Erythroblast (primary cell): ENCODE results near the gene SYTL2.
A peak's percentile ranks its signal among the peaks of the same experiment; 100 is the strongest.
"Not testable (repeated sequence)": the region's sequence is repeated elsewhere in the genome, so short reads cannot be mapped to it uniquely, and the experiment has no call there.

Experiments used
- DNase-seq, 2 experiments: peaks; one replicate each; lab custom pipeline; 2025; lab: John Stamatoyannopoulos, UW
- GATA1 ChIP-seq: IDR thresholded peaks from 2 replicates; pipeline ENCODE4 v1.6.1; 2011; ENCODE audit warnings: low read depth, mild to moderate bottlenecking, control low read depth, low read length, moderate library complexity
- POLR2A ChIP-seq: IDR thresholded peaks from 2 replicates; pipeline ENCODE4 v1.6.1; 2011; ENCODE audit warnings: mild to moderate bottlenecking, low read length

The SYTL2 gene

DNA sequence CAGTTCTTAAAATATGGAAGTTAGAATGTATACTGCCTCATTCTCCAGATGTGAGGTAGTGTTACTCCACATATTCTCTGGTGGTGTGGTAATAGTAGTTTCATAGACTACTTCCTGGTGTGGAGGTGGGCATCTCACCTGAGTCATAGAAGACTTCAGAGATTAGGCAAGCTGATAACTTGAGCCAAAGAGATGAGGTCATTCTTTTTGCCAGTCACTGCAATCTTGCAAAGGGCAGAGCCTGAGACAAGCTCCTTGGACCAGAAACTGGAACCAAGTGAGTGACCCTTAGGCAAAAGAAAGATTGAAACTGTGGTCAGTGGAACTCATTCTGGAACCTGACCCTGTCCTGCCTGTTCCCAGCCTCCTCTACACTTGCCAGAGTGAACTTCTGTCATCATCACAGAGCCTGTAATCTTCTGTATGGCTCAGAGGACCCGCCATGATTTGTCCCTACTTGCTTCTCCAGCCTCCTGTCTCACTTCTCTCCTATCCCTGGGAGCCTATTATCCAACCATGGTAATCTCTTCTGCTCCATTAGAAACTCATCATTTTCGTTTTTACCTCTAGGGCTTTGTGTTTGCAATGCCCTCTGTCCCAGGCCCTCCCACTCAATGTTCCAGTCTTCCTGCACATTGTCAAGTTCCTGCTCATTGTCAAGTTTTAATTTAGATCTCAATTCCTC, 33.6 kb upstream of the SYTL2 start:
- TF ChIP-seq GATA1 (no peak), POLR2A (no peak)
- no peak for DNase-seq

DNA sequence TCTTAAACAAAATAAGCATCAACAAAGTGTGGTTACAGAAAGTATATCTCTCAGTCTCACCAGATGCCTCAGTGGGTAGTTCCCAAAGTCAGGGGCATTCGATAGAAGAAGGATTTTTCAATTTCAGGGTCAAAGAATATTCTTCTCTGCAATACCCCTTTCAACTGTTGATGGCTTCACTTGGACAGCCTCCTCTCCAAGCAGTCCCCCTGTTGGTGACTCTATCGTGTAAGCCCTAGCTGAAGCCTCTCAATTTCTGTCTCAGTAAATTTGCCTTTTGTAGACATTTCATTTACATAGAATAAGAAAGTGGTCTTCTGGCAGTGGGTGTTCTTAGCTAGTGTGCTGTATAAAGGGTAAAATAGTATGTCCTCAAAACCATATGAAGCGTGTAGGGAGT, 33.0 kb upstream of the SYTL2 start:
- no peak for DNase-seq
- no peak for TF ChIP-seq POLR2A
- TF ChIP-seq GATA1 = no peak

- DNase-seq = not testable (repeated sequence)
Observed at GRCh38 chr11:85840932-85841331, 30.0 kb upstream of the SYTL2 start.

DNA sequence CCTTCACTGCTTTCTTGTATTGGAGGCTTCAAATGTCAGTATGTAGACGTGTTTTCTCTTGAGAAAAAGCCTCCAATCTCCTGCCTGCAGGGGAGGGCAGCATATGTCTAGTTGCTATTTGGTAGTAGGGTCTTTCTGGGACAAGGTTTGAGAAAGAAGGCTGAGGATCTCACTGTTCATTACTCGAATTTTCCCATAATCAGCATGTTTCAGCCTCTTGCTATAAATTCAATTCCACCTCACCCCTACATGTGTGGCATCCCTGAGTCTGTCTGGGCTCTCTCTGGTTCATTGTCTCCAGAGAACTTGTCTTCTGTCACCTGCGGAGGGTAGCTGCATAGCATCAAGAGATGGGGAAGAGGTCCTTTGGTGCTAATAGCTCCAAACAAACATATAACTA, 24.8 kb upstream of the SYTL2 start:
- TF ChIP-seq GATA1 (no peak), POLR2A (no peak)
- no peak for DNase-seq

DNA sequence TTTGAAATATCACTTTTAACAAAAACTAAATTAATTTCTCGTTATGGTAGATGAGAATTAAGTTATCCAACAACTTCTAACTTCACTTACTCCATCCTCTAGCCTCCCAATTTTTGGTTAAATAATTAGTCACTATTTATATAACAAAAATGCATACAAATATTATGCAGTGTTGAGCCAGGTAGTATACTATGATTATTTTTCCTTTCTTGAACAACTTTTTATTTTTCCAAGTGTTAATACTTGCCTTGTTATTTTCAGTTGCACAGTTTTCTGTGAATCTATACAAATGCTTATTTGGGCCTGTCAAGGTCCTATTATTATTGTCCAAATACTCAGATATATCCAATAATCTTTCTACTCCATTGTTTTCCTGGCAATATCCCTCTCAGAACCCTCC, 24.3 kb upstream of the SYTL2 start:
- TF ChIP-seq POLR2A = no peak
- TF ChIP-seq GATA1 = no peak
- no peak for DNase-seq

GRCh38 chr11:85831050-85831449, 20.1 kb upstream of the SYTL2 start:
- no peak for DNase-seq
- TF ChIP-seq GATA1 (no peak), POLR2A (no peak)

- TF ChIP-seq POLR2A (no peak), GATA1 (no peak)
- DNase-seq = no peak
Observed at GRCh38 chr11:85829172-85829571, 18.2 kb upstream of the SYTL2 start.

- no peak for TF ChIP-seq GATA1
- no peak for TF ChIP-seq POLR2A
- no peak for DNase-seq
Observed at GRCh38 chr11:85828640-85828978, 17.7 kb upstream of the SYTL2 start.

- DNase-seq = peak; percentile 14 to 51
- TF ChIP-seq POLR2A = no peak
Observed at GRCh38 chr11:85827748-85828639, 17.1 kb upstream of the SYTL2 start.

DNA sequence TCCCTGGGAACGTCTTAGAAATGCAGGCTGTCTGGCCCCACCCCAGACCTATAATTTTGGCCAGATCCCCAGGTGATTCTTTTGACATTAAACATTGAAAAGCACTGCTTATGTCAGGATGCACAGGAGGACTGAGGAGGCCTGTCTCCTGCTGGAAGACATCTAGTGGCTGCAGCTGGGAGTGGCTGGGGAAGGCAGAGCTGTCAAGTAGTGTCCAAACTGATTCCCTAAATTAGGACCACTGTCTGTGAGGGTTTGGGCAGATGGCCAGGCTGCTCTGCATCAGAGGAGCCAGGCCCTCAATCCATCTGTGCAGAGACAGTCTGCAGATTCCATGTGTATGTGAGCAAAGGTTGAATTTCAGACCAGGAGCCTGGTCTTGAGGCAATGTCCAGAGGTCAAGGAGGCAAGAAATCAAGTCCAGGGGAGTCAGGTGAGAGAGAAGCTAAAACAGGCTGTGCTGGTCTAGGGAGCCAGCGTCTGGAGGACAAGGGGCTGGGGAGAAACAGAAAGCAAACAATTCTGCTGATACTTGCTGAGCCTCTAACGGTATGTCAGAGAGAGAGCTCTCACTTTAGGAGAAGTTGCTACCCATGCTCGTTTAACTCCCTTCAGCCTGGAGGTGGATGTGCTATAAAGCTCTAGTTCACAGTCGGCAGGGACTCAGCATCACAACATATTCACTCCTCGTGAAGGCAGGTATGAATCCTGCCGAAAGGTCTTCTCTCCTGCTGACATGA, 15.3 kb upstream of the SYTL2 start:
- no peak for DNase-seq
- TF ChIP-seq POLR2A (no peak), GATA1 (no peak)

DNA sequence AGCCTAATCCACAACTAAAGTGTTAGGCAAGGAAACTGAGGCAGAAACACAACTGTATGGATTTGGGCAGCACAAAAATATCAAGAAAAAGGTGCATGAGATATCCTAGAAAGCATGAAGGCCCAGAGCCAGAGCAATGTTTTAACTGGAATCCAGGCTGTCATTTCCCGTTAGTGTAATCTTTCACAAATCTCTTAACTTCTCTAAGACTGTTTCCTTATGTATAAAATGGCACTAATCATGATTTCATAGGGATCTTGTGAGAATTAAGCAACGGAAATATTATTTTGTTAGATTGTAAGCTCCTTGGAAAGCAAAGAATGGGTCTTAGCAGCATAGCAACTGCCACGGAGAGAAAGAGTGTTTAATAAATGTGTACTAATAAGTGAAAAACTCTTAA, 14.7 kb upstream of the SYTL2 start:
- DNase-seq = no peak
- TF ChIP-seq GATA1 = no peak
- TF ChIP-seq POLR2A = no peak

DNA sequence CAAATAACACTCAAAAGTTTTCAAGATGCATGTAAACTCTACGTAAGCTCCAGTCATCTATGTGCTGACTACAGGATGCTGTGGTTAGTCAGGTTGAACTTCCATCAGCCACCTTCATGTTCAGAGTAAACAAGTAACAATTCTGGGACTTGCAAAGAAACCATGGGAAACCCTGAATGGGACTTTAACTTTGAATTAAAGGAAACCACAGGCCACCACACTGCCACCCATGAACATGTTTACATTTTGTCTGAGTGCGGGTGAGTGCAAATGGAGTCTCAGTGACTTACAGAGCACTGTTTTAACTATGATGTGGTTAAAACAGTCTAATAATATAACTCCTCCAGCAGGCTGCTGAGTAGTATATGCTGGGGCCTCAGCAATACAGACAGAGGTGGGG, 12.9 kb upstream of the SYTL2 start:
- TF ChIP-seq GATA1 = no peak
- no peak for DNase-seq

- TF ChIP-seq GATA1 = no peak
- no peak for TF ChIP-seq POLR2A
- no peak for DNase-seq
Observed at GRCh38 chr11:85822814-85823213, 11.9 kb upstream of the SYTL2 start.

- no peak for DNase-seq
- TF ChIP-seq POLR2A (no peak), GATA1 (no peak)
Observed at GRCh38 chr11:85821636-85822035, 10.7 kb upstream of the SYTL2 start.
